RWPE1 (cell line): ENCODE data around the gene BAG5.
A peak's percentile ranks its signal among the peaks of the same experiment; 100 is the strongest.
"Not testable (repeated sequence)": the region's sequence is repeated elsewhere in the genome, so short reads cannot be mapped to it uniquely, and the experiment has no call there.

Source experiments
- CTCF ChIA-PET: fragments of 350-600 bp; sonication (Branson Sonifier 250); formaldehyde crosslinking; extraction: SDS; loops from one replicate; lab custom pipeline; 2021; lab: Yijun Ruan, JAX
- POLR2A ChIA-PET: fragments of 400-600 bp; formaldehyde crosslinking; extraction: SDS; loops from one replicate; lab custom pipeline; 2020; ENCODE audit warnings: antibody characterized with exemption; ENCODE audit not compliant: low non-redundant PET; lab: Yijun Ruan, JAX
- DNase-seq: peaks from one replicate; pipeline ENCODE4 v3.0.0; 2012; ENCODE audit warnings: low spot score
- H3K27ac ChIP-seq: fragments of 450-650 bp; 2 replicates; pipeline ENCODE4 v1.5.1; 2017
- TF ChIP-seq, protein P1 (sequence below): fragments of 450-650 bp; conservative IDR thresholded peaks from 2 replicates; pipeline ENCODE4 v1.5.1; 2017; ENCODE audit warnings: low read depth, mild to moderate bottlenecking

The BAG5 gene, protein sequence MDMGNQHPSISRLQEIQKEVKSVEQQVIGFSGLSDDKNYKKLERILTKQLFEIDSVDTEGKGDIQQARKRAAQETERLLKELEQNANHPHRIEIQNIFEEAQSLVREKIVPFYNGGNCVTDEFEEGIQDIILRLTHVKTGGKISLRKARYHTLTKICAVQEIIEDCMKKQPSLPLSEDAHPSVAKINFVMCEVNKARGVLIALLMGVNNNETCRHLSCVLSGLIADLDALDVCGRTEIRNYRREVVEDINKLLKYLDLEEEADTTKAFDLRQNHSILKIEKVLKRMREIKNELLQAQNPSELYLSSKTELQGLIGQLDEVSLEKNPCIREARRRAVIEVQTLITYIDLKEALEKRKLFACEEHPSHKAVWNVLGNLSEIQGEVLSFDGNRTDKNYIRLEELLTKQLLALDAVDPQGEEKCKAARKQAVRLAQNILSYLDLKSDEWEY

GRCh38 chr14:103562429-103563225, at the start of gene BAG5, which contains the start of gene COA8:
TSS of gene BAG5 (minus strand) at chr14:103562657. CDS start at chr14:103561164, 1,493 bp downstream.
TSS of gene COA8 (plus strand) at chr14:103562960. CDS start at chr14:103563002, 42 bp downstream.
- TF ChIP-seq, protein P1, sequence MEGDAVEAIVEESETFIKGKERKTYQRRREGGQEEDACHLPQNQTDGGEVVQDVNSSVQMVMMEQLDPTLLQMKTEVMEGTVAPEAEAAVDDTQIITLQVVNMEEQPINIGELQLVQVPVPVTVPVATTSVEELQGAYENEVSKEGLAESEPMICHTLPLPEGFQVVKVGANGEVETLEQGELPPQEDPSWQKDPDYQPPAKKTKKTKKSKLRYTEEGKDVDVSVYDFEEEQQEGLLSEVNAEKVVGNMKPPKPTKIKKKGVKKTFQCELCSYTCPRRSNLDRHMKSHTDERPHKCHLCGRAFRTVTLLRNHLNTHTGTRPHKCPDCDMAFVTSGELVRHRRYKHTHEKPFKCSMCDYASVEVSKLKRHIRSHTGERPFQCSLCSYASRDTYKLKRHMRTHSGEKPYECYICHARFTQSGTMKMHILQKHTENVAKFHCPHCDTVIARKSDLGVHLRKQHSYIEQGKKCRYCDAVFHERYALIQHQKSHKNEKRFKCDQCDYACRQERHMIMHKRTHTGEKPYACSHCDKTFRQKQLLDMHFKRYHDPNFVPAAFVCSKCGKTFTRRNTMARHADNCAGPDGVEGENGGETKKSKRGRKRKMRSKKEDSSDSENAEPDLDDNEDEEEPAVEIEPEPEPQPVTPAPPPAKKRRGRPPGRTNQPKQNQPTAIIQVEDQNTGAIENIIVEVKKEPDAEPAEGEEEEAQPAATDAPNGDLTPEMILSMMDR: no peak
- DNase-seq: peak; percentile 87
- CTCF ChIA-PET: interaction anchor here (0.6 kb wide), 1 partner anchor 11 kb away, joined by 3 read pairs; no protein-coding TSS in a partner anchor
- peak within 1 kb of the TSS; percentile 99 for H3K27ac ChIP-seq
- POLR2A ChIA-PET: no interaction called here

- TF ChIP-seq, protein P1: no peak
- ChIA-PET POLR2A (no interaction called here), CTCF (no interaction called here)
- no peak overlapping the region for H3K27ac ChIP-seq
- no peak for DNase-seq
Observed at GRCh38 chr14:103611215-103611614, 48.8 kb upstream of the BAG5 start.

DNA sequence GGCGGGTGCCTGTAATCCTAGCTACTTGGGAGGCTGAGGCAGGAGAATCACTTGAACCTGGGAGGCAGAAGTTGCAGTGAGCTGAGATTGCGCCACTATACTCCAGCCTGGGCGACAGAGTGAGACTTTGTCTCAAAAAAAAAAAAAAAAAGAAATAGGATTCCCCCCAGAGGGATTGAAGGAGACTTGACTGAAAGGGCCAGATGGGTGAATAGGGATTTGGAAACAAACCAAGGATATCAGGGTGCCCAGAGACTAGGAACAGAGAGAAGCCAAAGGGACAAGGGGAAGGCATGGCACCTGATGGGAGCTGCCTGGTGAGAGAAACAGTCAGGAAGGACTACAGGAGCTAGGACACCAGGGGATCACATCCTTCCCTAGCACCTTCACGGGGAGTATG, 46.6 kb upstream of the BAG5 start:
- H3K27ac ChIP-seq, POLR2A ChIA-PET, DNase-seq: not testable (repeated sequence)
- CTCF ChIA-PET: interaction anchor here (0.6 kb wide), 1 partner anchor 26 kb away, joined by 3 read pairs; no protein-coding TSS in a partner anchor

DNA sequence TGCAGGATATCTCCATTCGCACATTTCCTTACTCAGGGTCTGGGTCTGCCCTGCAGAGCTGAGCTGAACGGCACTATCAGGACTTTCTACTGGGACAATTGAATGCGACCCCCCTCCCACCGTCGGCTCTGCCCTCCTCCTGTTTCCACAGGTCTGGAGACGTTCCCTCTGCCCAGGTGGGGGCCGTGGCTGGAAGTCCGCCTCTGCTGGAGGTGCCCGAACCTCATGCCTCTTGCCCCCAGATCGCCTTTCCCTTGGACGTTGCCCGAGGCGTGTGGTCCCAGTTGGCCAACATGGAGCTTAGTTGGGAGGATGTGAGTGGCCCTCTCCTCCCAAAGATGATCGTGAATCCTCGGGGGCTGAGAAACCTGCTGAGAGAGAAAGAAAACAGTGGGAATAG, 45.4 kb upstream of the BAG5 start:
- ChIA-PET POLR2A (no interaction called here), CTCF (no interaction called here)
- TF ChIP-seq, protein P1: no peak
- peak overlapping the region; percentile 46; the same call in 1 of the 2 replicates for H3K27ac ChIP-seq
- no peak for DNase-seq

- TF ChIP-seq, protein P1: peak; percentile 34; the same call in 1 of the 2 replicates
- CTCF ChIA-PET: no interaction called here
- H3K27ac ChIP-seq: peak overlapping the region; percentile 46
- POLR2A ChIA-PET: no interaction called here
- DNase-seq: peak; percentile 21
Observed at GRCh38 chr14:103606963-103607668, 44.7 kb upstream of the BAG5 start.

DNA sequence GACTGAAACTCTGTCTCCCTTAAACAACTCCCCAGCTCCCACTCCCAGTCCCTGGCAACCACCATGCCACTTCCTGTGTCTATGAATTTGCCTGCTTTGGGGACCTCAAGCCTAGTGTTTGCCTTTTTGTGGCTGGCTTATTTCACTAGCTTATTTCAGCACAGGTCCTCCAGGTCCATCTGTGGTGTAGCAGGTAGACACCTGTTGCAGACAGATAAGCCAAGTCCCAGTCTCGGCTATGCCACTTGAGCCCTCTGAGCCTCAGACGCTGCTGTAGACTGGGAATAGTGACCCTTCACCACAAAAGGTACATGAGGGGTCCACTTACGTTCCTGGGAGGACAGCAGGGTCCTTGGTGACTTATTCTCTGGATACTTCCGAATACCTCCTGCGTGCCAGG, 42.2 kb upstream of the BAG5 start:
- TF ChIP-seq, protein P1: no peak
- ChIA-PET CTCF (interaction anchor here (0.6 kb wide), 1 partner anchor 14 kb away, joined by 3 read pairs; no protein-coding TSS in a partner anchor), POLR2A (no interaction called here)
- H3K27ac ChIP-seq: no peak overlapping the region
- DNase-seq: no peak
